CD14-positive monocyte (primary cell): ENCODE results near the gene CD300A. TPM values are rescaled to one million over a fixed set of nuclear protein-coding genes. Genes with fewer than 3 reads are reported as not detected.

Experiments
- DNase-seq, 3 donors: peaks; one replicate each; pipeline ENCODE4 v3.0.0-alpha.2; 2011 to 2022
- H2AFZ ChIP-seq: 2 replicates; pipeline ENCODE4 v1.6.0; 2012; ENCODE audit warnings: mild to moderate bottlenecking, low read depth, low read length, inconsistent platforms; ENCODE audit not compliant: insufficient read depth, poor library complexity, severe bottlenecking
- H3K27ac ChIP-seq, 2 donors: 1 replicate in 1 of 2; 2 replicates in 1 of 2; pipeline ENCODE4 v1.5.1; 2012 to 2013; ENCODE audit warnings: low read length in 2 of 2, control low read depth in 1 of 2, inconsistent platforms in 1 of 2, low read depth in 1 of 2, mild to moderate bottlenecking in 1 of 2
- H3K27me3 ChIP-seq, 2 donors: one replicate each; pipeline versions ENCODE4 v1.6.0 to v1.6.1; 2011 to 2013; ENCODE audit warnings: low read length in 2 of 2; ENCODE audit not compliant: control insufficient read depth in 2 of 2, insufficient read depth in 2 of 2
- H3K36me3 ChIP-seq, 2 donors: replicated peaks in 1 of 2; 1 replicate in 1 of 2; 2 replicates in 1 of 2; pipeline versions ENCODE4 v1.5.1 to v1.6.1; 2012 to 2013; ENCODE audit warnings: low read length in 2 of 2, control low read depth in 1 of 2, inconsistent platforms in 1 of 2, mild to moderate bottlenecking in 1 of 2; ENCODE audit not compliant: insufficient read depth in 2 of 2, control insufficient read depth in 1 of 2
- H3K4me1 ChIP-seq, 2 donors: 1 replicate in 1 of 2; 2 replicates in 1 of 2; pipeline versions ENCODE4 v1.5.1 to v1.6.1; 2012 to 2013; ENCODE audit warnings: low read length in 2 of 2, control low read depth in 1 of 2, inconsistent platforms in 1 of 2, mild to moderate bottlenecking in 1 of 2, moderate library complexity in 1 of 2; ENCODE audit not compliant: insufficient read depth in 2 of 2, control insufficient read depth in 1 of 2
- H3K4me2 ChIP-seq: replicated peaks from 2 replicates; pipeline ENCODE3; 2012; ENCODE audit warnings: low read length, moderate library complexity, mild to moderate bottlenecking; ENCODE audit not compliant: poor library complexity, severe bottlenecking; ENCODE audit errors: extremely low read depth
- H3K4me3 ChIP-seq, 3 experiments: fragments of 200-600 bp in 1 of 3; sonication (generic) in 1 of 3; replicated peaks in 1 of 3; 1 replicate in 2 of 3; 2 replicates in 1 of 3; pipeline ENCODE4 v1.5.1; 2011 to 2013; ENCODE audit warnings: low read length in 3 of 3, mild to moderate bottlenecking in 3 of 3, control low read depth in 2 of 3, low read depth in 2 of 3, inconsistent platforms in 1 of 3, moderate library complexity in 1 of 3
- H3K79me2 ChIP-seq: 2 replicates; pipeline ENCODE4 v1.6.0; 2012; ENCODE audit warnings: mild to moderate bottlenecking, control low read depth, inconsistent platforms, low read length, moderate library complexity; ENCODE audit not compliant: insufficient read depth
- H3K9ac ChIP-seq: 2 replicates; pipeline ENCODE4 v1.6.0; 2017; ENCODE audit warnings: low read length, mild to moderate bottlenecking; ENCODE audit not compliant: insufficient read depth, poor library complexity, severe bottlenecking
- H3K9me3 ChIP-seq, 2 donors: replicated peaks in 1 of 2; 1 replicate in 1 of 2; 2 replicates in 1 of 2; pipeline versions ENCODE4 v1.5.1 to v1.6.1; 2012 to 2013; ENCODE audit warnings: low read length in 2 of 2, control low read depth in 1 of 2; ENCODE audit not compliant: control insufficient read depth in 1 of 2, insufficient read depth in 1 of 2
- H4K20me1 ChIP-seq: 2 replicates; pipeline ENCODE4 v1.6.0; 2012; ENCODE audit warnings: mild to moderate bottlenecking, low read length, control low read depth, moderate library complexity; ENCODE audit not compliant: insufficient read depth
- H3K27ac Mint-ChIP-seq, 7 donors: one replicate each; pipeline ENCODE4 v1.8.0; 2020; ENCODE audit warnings: mild to moderate bottlenecking in 7 of 7, mixed read lengths in 7 of 7, moderate library complexity in 6 of 7, inconsistent platforms in 2 of 7
- H3K27me3 Mint-ChIP-seq, 3 donors: one replicate each; pipeline ENCODE4 v1.8.0; 2021 to 2022; ENCODE audit warnings: low read depth in 3 of 3, mild to moderate bottlenecking in 3 of 3, mixed read lengths in 3 of 3, moderate library complexity in 3 of 3, inconsistent platforms in 1 of 3
- H3K36me3 Mint-ChIP-seq, 2 donors: one replicate each; pipeline ENCODE4 v1.8.0; 2020; ENCODE audit warnings: mixed read lengths in 2 of 2, inconsistent platforms in 1 of 2, mild to moderate bottlenecking in 1 of 2
- H3K4me1 Mint-ChIP-seq: one replicate; pipeline ENCODE4 v1.8.0; 2020; ENCODE audit warnings: mild to moderate bottlenecking, mixed read lengths
- H3K4me3 Mint-ChIP-seq, 2 donors: one replicate each; pipeline ENCODE4 v1.8.0; 2020; ENCODE audit warnings: mild to moderate bottlenecking in 2 of 2, mixed read lengths in 2 of 2, moderate library complexity in 1 of 2
- H3K9me3 Mint-ChIP-seq, 7 donors: one replicate each; pipeline ENCODE4 v1.8.0; 2020 to 2022; ENCODE audit warnings: mixed read lengths in 7 of 7, mild to moderate bottlenecking in 6 of 7, moderate library complexity in 6 of 7, inconsistent platforms in 2 of 7
- WGBS: methylation state at CpG from one replicate; pipeline ENCODE4 v1.1.5; 2013; ENCODE audit warnings: missing lambda C conversion rate; ENCODE audit not compliant: insufficient coverage; 5-methylcytosine and 5-hydroxymethylcytosine counted together
- intact Hi-C, 2 donors: fragments of 100-400 bp; cut with micrococcal nuclease; formaldehyde crosslinking; loops; one replicate each; pipeline versions ENCODE4 v1.15.0 to v1.15.1; 2023
- polyA plus RNA-seq, 3 donors: library from polyadenylated mRNA; depleted of rRNA in 1 of 3; unstranded in 2 of 3; stranded (reverse) in 1 of 3; fragments of 300-500 nt in 2 of 3; fragments of >200 nt in 1 of 3; fragmentation: Illumina TruSeq in 2 of 3; gene quantifications; 1 replicate in 2 of 3; 2 replicates in 1 of 3; pipeline ENCODE4 v1.2.3, GENCODE V29; 2012 to 2021
- TF ChIP-seq, protein P1 (sequence below): fragments of 200-600 bp; IDR thresholded peaks from one replicate; pipeline ENCODE4 v1.8.0; 2022; ENCODE audit warnings: antibody characterized with exemption, mild to moderate bottlenecking

The CD300A gene
- polyA plus RNA-seq, 3 donors: 173 to 222 (median 212) TPM

DNA sequence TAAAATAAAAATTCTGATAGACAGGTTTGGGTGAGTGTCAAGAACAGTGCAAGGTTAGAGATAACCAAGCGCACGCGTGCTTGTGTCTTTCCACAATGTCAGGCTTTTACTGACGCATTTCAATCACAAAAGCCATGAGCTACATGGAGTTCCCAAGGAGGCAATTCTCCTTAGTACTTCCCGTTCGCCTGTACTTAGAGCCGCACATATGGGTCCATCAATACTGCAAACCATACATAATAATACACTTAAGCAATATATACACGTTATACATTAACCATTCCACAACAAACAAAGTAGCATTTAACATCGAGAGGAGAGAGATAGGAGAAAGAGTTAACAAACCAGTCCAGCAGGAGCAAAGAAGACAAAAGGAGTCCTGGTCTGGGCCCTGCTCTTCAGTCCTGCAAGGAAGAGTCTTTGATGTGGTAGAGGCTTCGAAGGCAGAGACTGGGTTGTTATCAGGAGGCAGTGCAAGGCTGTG, 46.5 kb upstream of the CD300A start:
- H3K4me3 Mint-ChIP-seq: no peak overlapping the region
- H3K4me1 ChIP-seq: no peaks in the 10 kb centered on the region
- TF ChIP-seq, protein P1, sequence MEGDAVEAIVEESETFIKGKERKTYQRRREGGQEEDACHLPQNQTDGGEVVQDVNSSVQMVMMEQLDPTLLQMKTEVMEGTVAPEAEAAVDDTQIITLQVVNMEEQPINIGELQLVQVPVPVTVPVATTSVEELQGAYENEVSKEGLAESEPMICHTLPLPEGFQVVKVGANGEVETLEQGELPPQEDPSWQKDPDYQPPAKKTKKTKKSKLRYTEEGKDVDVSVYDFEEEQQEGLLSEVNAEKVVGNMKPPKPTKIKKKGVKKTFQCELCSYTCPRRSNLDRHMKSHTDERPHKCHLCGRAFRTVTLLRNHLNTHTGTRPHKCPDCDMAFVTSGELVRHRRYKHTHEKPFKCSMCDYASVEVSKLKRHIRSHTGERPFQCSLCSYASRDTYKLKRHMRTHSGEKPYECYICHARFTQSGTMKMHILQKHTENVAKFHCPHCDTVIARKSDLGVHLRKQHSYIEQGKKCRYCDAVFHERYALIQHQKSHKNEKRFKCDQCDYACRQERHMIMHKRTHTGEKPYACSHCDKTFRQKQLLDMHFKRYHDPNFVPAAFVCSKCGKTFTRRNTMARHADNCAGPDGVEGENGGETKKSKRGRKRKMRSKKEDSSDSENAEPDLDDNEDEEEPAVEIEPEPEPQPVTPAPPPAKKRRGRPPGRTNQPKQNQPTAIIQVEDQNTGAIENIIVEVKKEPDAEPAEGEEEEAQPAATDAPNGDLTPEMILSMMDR: no peak
- no peak overlapping the region for H3K27ac Mint-ChIP-seq
- no peaks in the 10 kb centered on the region for H3K79me2 ChIP-seq
- H3K27me3 Mint-ChIP-seq: peaks cover 6 to 32% (median 30%) of the 10 kb centered on the region in 3 donors
- no peak overlapping the region for H3K9ac ChIP-seq
- no peaks in the 10 kb centered on the region for H3K36me3 ChIP-seq
- no peak overlapping the region for H2AFZ ChIP-seq
- peaks cover 5% of the 10 kb centered on the region for H3K4me1 Mint-ChIP-seq
- H3K27ac ChIP-seq: no peak overlapping the region
- no peaks in the 10 kb centered on the region for H4K20me1 ChIP-seq
- H3K36me3 Mint-ChIP-seq: no peaks in the 10 kb centered on the region
- no peaks in the 10 kb centered on the region for H3K9me3 ChIP-seq
- intact Hi-C loops: loop anchor here in 1 of 2 donors (5.0 kb wide), 1 partner anchor 33 kb away; no protein-coding TSS in a partner anchor
- no peak overlapping the region for H3K4me3 ChIP-seq
- H3K4me2 ChIP-seq: no peak overlapping the region
- no peak for DNase-seq
- peaks cover 0 to 4% (median 0%) of the 10 kb centered on the region in 7 donors for H3K9me3 Mint-ChIP-seq
- WGBS: 93% methylated on average over 5 of the region's 10 CpGs
- H3K27me3 ChIP-seq: peaks cover 0 to 2% of the 10 kb centered on the region in 2 donors

DNA sequence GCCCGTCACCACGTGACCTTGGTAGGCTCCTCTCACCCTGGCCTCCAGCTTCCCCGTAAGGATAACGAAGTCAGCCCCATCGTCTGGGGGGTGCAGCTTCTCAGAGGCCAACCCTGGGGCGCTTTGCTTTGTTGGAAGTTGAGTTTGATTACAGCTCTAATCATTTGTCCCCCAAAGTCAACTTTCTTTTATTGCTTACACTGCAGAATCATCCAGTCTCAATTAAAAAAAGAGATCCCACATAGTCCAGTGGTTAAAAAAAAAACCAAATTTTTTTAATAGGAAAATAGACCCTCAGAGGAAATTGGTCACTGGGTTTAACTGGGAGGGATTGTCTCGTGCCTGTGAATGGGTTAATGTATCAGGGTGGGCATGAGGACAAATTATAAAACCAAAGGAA, 42.3 kb upstream of the CD300A start:
- Mint-ChIP-seq H3K9me3 (peaks cover 0 to 4% (median 0%) of the 10 kb centered on the region in 7 donors), H3K27ac (no peak overlapping the region), H3K27me3 (peaks cover 22 to 52% (median 45%) of the 10 kb centered on the region in 3 donors), H3K4me1 (no peaks in the 10 kb centered on the region), H3K36me3 (no peaks in the 10 kb centered on the region), H3K4me3 (no peak overlapping the region)
- DNase-seq: no peak
- intact Hi-C loops: loop anchor here in 1 of 2 donors (5.0 kb wide), 1 partner anchor 37 kb away; no protein-coding TSS in a partner anchor
- TF ChIP-seq, protein P1: no peak
- Histone ChIP-seq H3K4me1 (no peaks in the 10 kb centered on the region), H3K27me3 (peaks cover 0 to 13% of the 10 kb centered on the region in 2 donors), H3K9ac (no peak overlapping the region), H3K9me3 (no peaks in the 10 kb centered on the region), H3K4me2 (no peak overlapping the region), H3K79me2 (no peaks in the 10 kb centered on the region), H3K27ac (no peak overlapping the region), H3K4me3 (no peak overlapping the region), H2AFZ (no peak overlapping the region), H3K36me3 (no peaks in the 10 kb centered on the region), H4K20me1 (no peaks in the 10 kb centered on the region)
- 100% methylated on average over 3 of the region's 7 CpGs for WGBS
